ENCODE data around the gene KCND3. TPM values are rescaled to one million over a fixed set of nuclear protein-coding genes. Genes with fewer than 3 reads are reported as not detected.

KCND3 gene
- total RNA-seq, 2 experiments from 2014 or later, result not detected

DNA sequence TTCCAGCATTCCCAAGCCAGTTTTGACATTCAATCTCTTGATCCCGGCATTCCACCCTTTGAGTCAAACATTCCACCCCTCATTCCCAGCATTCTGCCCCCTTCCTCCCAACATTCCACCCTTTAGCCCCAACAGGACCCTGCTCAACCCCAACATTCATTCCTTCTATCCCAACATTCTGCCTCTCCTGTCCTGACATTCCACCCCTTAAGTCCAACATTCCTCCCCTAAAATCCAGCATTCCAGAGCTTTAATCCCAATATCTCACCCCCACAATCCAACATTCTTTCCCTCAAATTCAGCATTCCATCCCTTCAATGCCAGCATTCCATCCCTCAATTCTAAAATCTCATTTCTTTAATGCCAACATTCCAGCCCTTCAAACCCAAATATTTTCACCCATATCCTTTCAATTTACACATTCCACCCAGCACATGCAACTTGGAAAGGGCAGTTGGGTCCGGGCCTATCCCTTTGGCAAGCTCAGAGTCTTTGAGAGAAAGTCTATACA is 210.9 kb downstream of the KCND3 start:
- Mint-ChIP-seq H3K36me3 (ENCODE audit: low read depth) (no peaks in the 10 kb centered on the region), H3K27ac (no peak overlapping the region), H3K27me3 (no peaks in the 10 kb centered on the region), H3K4me3 (no peak overlapping the region), H3K9me3 (no peaks in the 10 kb centered on the region), H3K4me1 (no peaks in the 10 kb centered on the region)
- no peak for DNase-seq
- POLR2A ChIA-PET, result no interaction called here
- CTCF ChIA-PET, result interaction anchor here (1.8 kb wide), 1 partner anchor 9 kb away, joined by 5 read pairs; no protein-coding TSS in a partner anchor

DNA sequence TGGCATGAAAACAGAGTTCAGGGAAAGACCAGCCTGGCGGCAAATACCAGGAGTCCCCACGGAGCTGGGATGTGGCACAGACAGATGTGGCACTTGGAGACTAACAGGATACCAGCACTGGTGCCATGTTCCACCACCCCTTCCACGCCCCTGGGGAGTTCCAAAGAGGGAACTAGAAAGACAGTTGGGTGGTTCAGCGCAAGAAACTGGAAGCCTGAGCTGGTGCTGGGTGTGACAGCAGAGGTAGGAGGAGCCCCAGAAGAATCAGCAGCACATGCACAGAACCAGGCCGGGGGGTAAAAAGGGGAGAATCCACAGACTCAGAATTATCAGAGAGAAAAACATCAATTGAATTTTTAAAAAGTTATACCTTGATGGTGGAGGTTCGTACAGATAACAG is 211.4 kb downstream of the KCND3 start:
- no peak overlapping the region for H3K27ac Mint-ChIP-seq
- H3K36me3 Mint-ChIP-seq (ENCODE audit: low read depth), result no peaks in the 10 kb centered on the region
- H3K27me3 Mint-ChIP-seq, result no peaks in the 10 kb centered on the region
- H3K4me3 Mint-ChIP-seq, result no peak overlapping the region
- POLR2A ChIA-PET, result no interaction called here
- H3K9me3 Mint-ChIP-seq, result no peaks in the 10 kb centered on the region
- no peak for DNase-seq
- CTCF ChIA-PET, result interaction anchor here (1.8 kb wide), 1 partner anchor 8 kb away, joined by 5 read pairs; no protein-coding TSS in a partner anchor
- H3K4me1 Mint-ChIP-seq, result no peaks in the 10 kb centered on the region

DNA sequence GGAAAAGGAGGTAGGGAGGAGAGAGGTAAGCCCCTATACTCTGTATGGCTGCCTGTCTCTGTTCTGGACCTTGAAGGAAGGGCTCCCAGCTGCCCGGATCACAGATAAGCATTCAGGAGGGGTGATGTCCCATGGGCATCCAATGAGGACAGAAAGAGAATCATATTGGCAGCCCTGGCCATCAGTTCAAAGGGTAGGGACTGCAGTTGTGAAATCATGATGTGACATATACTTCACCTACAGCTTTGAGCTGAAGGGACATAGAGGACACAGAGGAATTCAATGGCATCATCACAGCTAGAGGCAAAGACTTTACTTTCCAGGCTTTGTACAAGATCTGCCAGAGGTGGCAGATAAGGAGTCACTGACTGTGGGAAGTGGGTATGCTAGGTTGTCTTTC is 212.2 kb downstream of the KCND3 start:
- Mint-ChIP-seq H3K27ac (no peak overlapping the region), H3K36me3 (ENCODE audit: low read depth) (no peaks in the 10 kb centered on the region), H3K4me1 (no peaks in the 10 kb centered on the region), H3K4me3 (no peak overlapping the region), H3K9me3 (no peaks in the 10 kb centered on the region), H3K27me3 (no peaks in the 10 kb centered on the region)
- ChIA-PET CTCF (interaction anchor here (1.8 kb wide), 1 partner anchor 8 kb away, joined by 5 read pairs; no protein-coding TSS in a partner anchor), POLR2A (no interaction called here)
- DNase-seq, result no peak

DNA sequence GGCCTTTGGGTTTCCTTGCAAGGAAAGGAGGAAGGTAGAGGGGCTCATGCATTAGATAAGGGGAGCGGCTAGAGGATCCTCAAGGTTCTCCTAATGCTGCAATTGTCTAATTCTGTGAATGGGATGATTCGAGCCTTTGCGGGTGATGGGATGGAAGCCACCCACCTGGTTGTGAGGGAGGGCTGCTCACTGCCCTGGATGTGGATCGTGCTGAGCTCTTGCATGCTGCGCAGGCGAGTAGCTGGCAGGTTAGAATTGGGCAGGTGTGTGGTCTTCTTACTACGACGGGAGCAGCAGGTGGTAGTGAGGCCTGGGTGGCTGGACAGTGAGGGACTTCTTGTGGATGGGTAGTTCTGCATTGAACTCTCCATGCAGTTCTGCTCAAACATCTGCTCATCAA is 212.6 kb downstream of the KCND3 start:
- Mint-ChIP-seq H3K4me1 (no peaks in the 10 kb centered on the region), H3K36me3 (ENCODE audit: low read depth) (no peaks in the 10 kb centered on the region), H3K27ac (no peak overlapping the region), H3K4me3 (no peak overlapping the region), H3K27me3 (no peaks in the 10 kb centered on the region), H3K9me3 (no peaks in the 10 kb centered on the region)
- no peak for DNase-seq
- ChIA-PET POLR2A (no interaction called here), CTCF (no interaction called here)

DNA sequence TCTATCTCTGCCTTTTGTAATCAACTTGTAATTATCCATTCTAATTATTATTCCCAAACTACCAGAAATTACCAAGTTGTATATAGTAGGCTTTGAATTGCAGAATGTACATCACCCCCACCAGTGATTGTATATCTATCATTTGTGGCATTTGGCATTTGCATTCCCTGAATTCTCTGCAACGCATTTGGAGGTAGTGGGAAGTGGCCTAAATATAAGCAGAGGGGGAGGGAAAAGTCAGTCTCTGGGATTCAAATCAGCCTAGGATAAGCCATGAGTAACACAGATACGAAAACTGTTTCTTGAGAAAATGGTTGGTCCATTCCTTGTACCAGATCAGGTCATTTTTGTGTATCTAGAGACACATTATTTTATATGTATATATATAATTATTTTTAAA is 213.1 kb downstream of the KCND3 start:
- no peaks in the 10 kb centered on the region for H3K4me1 Mint-ChIP-seq
- H3K9me3 Mint-ChIP-seq, result no peaks in the 10 kb centered on the region
- DNase-seq, result no peak
- no peaks in the 10 kb centered on the region for H3K27me3 Mint-ChIP-seq
- ChIA-PET POLR2A (no interaction called here), CTCF (no interaction called here)
- H3K27ac Mint-ChIP-seq, result no peak overlapping the region
- no peaks in the 10 kb centered on the region for H3K36me3 Mint-ChIP-seq (ENCODE audit: low read depth)
- H3K4me3 Mint-ChIP-seq, result no peak overlapping the region

DNA sequence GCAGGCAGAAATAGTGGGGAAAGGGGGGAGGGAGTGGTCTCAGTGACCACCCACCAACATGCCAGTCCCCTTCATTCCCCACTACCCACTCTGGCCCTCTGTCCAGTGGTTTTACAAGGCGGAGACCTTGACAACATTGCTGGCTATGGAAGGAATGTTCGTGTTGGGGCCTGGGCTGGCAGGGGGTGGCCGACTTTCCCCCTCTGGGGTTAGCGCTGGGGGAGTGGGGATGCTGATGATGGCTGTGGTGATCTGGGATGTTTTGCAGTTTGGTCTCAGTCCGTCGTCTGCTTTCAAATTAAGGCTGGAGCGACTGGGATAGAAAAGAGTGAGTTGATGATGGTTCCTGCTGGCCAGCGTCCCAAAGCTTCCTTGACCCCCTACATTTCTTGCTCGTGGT is 213.5 kb downstream of the KCND3 start:
- Mint-ChIP-seq H3K27me3 (no peaks in the 10 kb centered on the region), H3K27ac (no peak overlapping the region), H3K9me3 (no peaks in the 10 kb centered on the region), H3K36me3 (ENCODE audit: low read depth) (no peaks in the 10 kb centered on the region), H3K4me3 (no peak overlapping the region), H3K4me1 (no peaks in the 10 kb centered on the region)
- DNase-seq, result no peak
- ChIA-PET POLR2A (no interaction called here), CTCF (no interaction called here)

DNA sequence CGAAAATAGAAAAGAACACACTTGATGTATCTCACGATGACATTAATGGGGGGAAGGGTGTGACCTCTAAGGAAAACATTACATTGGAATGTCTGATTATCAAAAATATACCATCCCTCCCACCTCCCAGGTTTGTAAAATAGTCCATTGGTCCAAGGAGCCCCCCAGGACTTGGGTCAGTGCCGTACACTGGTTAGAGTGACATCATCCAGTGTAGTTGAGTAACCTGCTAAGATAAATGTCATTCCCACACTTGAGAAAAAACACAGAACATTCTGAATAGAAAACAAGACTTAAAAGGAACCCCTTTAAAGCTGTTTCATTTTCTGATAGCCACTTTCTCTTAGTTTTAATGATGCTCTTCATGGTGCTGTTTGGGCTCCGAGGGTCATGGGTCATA is 218.6 kb downstream of the KCND3 start:
- no peaks in the 10 kb centered on the region for H3K27me3 Mint-ChIP-seq
- no peak overlapping the region for H3K4me3 Mint-ChIP-seq
- no peaks in the 10 kb centered on the region for H3K9me3 Mint-ChIP-seq
- POLR2A ChIA-PET, result no interaction called here
- peaks cover 2% of the 10 kb centered on the region for H3K4me1 Mint-ChIP-seq
- H3K27ac Mint-ChIP-seq, result no peak overlapping the region
- DNase-seq, result no peak
- CTCF ChIA-PET, result interaction anchor here (1.2 to 1.5 kb wide), 2 partner anchors 262 to 328 kb away, joined by 3 to 4 read pairs; no protein-coding TSS in a partner anchor
- H3K36me3 Mint-ChIP-seq (ENCODE audit: low read depth), result peaks cover 11% of the 10 kb centered on the region

DNA sequence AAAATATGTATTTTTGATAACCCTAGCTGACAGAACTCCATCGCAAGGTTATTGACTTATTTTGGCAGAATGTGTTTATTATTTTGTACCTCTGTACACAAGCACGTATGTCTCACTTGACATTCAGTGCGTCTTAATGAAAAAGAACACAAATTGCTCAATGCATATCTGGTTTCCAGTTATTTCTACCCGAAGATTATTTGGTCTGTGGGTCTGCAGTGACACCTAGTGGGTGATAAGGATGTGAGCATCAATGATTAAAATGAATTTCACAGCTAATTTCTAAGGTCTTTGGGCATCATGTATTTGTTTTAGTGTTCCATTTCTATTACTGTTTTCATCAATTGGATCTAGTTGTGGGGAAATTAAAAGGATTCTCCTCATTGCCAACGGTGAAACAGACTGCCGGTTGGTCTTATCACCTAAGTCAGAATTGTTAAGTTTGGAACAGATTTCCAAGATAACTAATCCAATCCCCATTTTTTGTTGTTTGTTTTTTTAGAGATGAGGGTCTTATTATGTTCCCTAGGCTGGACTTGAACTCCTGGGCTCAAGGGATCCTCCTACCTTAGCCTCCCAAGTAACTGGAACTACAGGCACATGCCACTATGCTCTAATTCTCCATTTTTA is 219.8 kb downstream of the KCND3 start:
- no peak overlapping the region for H3K4me3 Mint-ChIP-seq
- H3K4me1 Mint-ChIP-seq, result peaks cover 2% of the 10 kb centered on the region
- no peak overlapping the region for H3K27ac Mint-ChIP-seq
- DNase-seq, result peak; percentile 54
- POLR2A ChIA-PET, result interaction anchor here (0.9 to 1.8 kb wide), 3 partner anchors 15 to 262 kb away, joined by 3 to 7 read pairs (median 3); no protein-coding TSS in a partner anchor
- CTCF ChIA-PET, result interaction anchor here (0.8 to 3.9 kb wide), 15 partner anchors 9 to 547 kb away, joined by 3 to 27 read pairs (median 5); partner anchors contain the start of genes DDX20 and RAP1A
- H3K36me3 Mint-ChIP-seq (ENCODE audit: low read depth), result peaks cover 23% of the 10 kb centered on the region
- no peaks in the 10 kb centered on the region for H3K27me3 Mint-ChIP-seq
- no peaks in the 10 kb centered on the region for H3K9me3 Mint-ChIP-seq

DNA sequence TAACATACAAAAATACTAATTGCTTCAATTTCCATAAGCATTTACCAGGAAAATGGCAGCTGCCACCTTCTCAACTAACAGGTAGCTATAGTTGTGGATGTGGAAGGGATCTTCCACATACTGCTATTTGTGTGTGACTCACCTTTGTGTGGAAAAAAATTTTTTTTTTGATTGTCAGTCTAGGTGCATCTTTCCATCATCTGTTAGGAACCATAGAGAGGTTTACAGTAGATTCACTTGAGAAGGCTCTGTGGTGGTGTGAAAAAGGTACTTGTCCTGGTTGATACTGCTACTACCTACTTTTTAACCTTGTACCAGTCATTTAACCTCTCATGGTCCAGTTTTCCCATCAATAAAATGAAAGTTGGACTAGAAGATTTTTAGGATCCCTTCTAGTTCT is 220.8 kb downstream of the KCND3 start:
- H3K27ac Mint-ChIP-seq, result no peak overlapping the region
- CTCF ChIA-PET, result interaction anchor here (0.6 to 3.9 kb wide), 14 partner anchors 8 to 630 kb away, joined by 3 to 27 read pairs (median 6); partner anchors contain the start of genes DDX20 and RAP1A
- no peak for DNase-seq
- POLR2A ChIA-PET, result interaction anchor here (1.1 to 1.8 kb wide), 4 partner anchors 12 to 261 kb away, joined by 3 to 7 read pairs (median 4); partner anchors contain the start of gene DDX20
- no peaks in the 10 kb centered on the region for H3K27me3 Mint-ChIP-seq
- no peak overlapping the region for H3K4me3 Mint-ChIP-seq
- H3K36me3 Mint-ChIP-seq (ENCODE audit: low read depth), result peaks cover 26% of the 10 kb centered on the region
- H3K4me1 Mint-ChIP-seq, result peaks cover 2% of the 10 kb centered on the region
- no peaks in the 10 kb centered on the region for H3K9me3 Mint-ChIP-seq

DNA sequence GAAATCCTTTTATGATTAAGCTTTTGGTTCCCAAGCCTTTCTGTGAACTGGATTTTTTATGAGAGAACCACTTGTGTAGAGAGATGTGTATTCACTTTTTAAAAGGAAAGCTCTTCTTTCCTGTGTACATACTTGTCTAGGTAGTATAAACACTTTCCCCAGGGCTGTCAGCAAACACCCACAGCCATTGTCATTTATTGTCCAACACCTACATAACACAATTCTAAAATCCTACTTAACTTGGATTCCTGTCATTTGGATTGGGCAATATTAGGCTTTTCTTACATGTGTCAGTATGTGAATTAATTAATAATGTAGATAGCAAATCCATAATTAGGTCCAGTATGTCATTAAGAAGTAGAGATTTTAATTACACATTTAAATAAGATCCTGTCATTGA is 221.4 kb downstream of the KCND3 start:
- ChIA-PET CTCF (interaction anchor here (1.1 to 3.9 kb wide), 10 partner anchors 13 to 542 kb away, joined by 3 to 27 read pairs (median 7); partner anchors contain the start of gene DDX20), POLR2A (interaction anchor here (1.1 to 1.6 kb wide), 3 partner anchors 12 to 260 kb away, joined by 4 to 7 read pairs (median 5); partner anchors contain the start of gene DDX20)
- no peak overlapping the region for H3K4me3 Mint-ChIP-seq
- peaks cover 29% of the 10 kb centered on the region for H3K36me3 Mint-ChIP-seq (ENCODE audit: low read depth)
- no peaks in the 10 kb centered on the region for H3K9me3 Mint-ChIP-seq
- no peak overlapping the region for H3K27ac Mint-ChIP-seq
- DNase-seq, result no peak
- H3K27me3 Mint-ChIP-seq, result no peaks in the 10 kb centered on the region
- peaks cover 2% of the 10 kb centered on the region for H3K4me1 Mint-ChIP-seq

DNA sequence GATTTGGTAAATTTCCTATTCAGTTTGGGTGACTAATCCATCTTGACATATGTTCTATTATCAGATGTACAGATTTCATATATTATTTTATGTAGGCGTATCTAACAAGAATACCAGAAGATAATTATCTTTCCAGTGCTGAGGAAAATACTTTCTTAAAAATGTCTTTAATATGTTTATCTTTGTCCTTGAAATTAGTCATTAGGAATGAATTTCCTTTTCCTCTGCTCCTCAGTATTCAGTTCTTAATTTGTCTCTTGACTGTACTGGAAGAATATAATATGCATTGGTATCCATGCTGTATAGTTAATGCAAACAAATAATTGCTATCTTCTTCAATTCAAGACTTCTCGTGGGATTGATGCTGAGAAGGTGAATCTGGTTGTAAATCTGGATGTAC is 227.1 kb downstream of the KCND3 start:
- Mint-ChIP-seq H3K4me3 (no peak overlapping the region), H3K27me3 (no peaks in the 10 kb centered on the region), H3K36me3 (ENCODE audit: low read depth) (peaks cover 65% of the 10 kb centered on the region), H3K27ac (no peak overlapping the region), H3K4me1 (peaks cover 22% of the 10 kb centered on the region), H3K9me3 (no peaks in the 10 kb centered on the region)
- CTCF ChIA-PET, result interaction anchor here (1.0 kb wide), 1 partner anchor 48 kb away, joined by 3 read pairs; no protein-coding TSS in a partner anchor
- DNase-seq, result no peak
- POLR2A ChIA-PET, result no interaction called here

DNA sequence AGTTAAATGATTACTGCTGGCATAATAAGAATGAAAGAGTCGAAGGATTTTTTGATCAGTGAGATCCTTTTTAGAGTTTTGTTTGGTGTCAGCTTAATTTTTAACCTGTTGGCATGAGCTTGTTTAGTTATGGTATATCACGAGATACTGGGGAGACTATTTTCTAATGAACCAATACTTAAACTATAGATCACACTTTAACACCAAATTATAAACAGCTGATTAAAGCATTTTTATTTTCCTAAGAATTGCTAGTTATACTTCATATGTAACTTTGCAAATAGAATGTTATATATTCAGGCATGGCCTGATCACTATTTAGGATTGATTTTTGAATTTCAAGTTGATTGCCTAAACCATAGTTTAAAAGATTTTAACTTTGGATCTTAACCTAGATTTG is 227.8 kb downstream of the KCND3 start:
- Mint-ChIP-seq H3K9me3 (no peaks in the 10 kb centered on the region), H3K27ac (no peak overlapping the region), H3K36me3 (ENCODE audit: low read depth) (peaks cover 63% of the 10 kb centered on the region), H3K27me3 (no peaks in the 10 kb centered on the region), H3K4me3 (no peak overlapping the region), H3K4me1 (peaks cover 29% of the 10 kb centered on the region)
- CTCF ChIA-PET, result interaction anchor here (1.0 kb wide), 1 partner anchor 47 kb away, joined by 3 read pairs; no protein-coding TSS in a partner anchor
- no peak for DNase-seq
- POLR2A ChIA-PET, result no interaction called here

DNA sequence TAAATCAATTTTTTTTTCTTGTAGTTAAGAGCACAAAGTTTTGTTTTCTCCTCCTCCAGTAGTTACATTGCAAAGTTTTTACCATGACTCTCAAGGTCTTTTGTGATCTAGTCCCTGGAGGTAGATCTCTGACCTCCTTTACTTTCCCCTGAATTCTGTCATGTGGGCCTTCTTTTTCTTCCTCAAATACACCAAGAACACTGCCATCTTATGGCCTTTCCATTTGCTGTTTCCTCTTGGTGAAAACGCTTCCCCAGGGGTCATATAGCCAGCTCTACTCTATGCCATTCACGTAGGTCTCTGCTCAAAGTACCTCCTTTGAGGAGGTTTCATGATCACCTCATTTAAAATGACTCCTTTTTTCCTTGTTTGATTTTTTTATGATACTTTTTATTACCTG is 231.1 kb downstream of the KCND3 start:
- H3K4me1 Mint-ChIP-seq, result peaks cover 46% of the 10 kb centered on the region
- H3K27ac Mint-ChIP-seq, result no peak overlapping the region
- H3K36me3 Mint-ChIP-seq (ENCODE audit: low read depth), result peaks cover 40% of the 10 kb centered on the region
- ChIA-PET POLR2A (no interaction called here), CTCF (interaction anchor here (0.5 kb wide), 1 partner anchor 261 kb away, joined by 3 read pairs; no protein-coding TSS in a partner anchor)
- H3K27me3 Mint-ChIP-seq, result no peaks in the 10 kb centered on the region
- no peaks in the 10 kb centered on the region for H3K9me3 Mint-ChIP-seq
- H3K4me3 Mint-ChIP-seq, result no peak overlapping the region
- DNase-seq, result no peak

Data from activated CD4-positive, alpha-beta memory T cell treated with anti-CD3 and anti-CD28 coated beads, Interleukin-2, amount 10 ng/mL, durations not matched to agents 7 days and 5 days (primary cell).